GM18873 (cell line): Measurements from ENCODE around the gene AQP10.
"Not testable (repeated sequence)": the region's sequence is repeated elsewhere in the genome, so short reads cannot be mapped to it uniquely, and the experiment has no call there.

Experiments
- ATAC-seq: cut with Tn5 transposase; IDR thresholded peaks from one replicate; pipeline ENCODE4 v1.9.1; 2021; ENCODE audit warnings: mild to moderate bottlenecking, moderate library complexity, moderate number of reproducible peaks; ENCODE audit not compliant: unreplicated experiment, low FRiP score

Gene AQP10

GRCh38 chr1:154321609-154321934 is 679 bp downstream of the AQP10 start:
- ATAC-seq: not testable (repeated sequence)

GRCh38 chr1:154323493-154323892 is 2.6 kb downstream of the AQP10 start:
- ATAC-seq: no peak

- no peak for ATAC-seq
Measured at GRCh38 chr1:154324241-154324640, 3.3 kb downstream of the AQP10 start.

- ATAC-seq: no peak
Measured at GRCh38 chr1:154324669-154325582, 4.0 kb downstream of the AQP10 start, which contains the start of gene ATP8B2. Gene ATP8B2, plus strand, starts transcription at chr1:154325525. Its CDS starts 2,617 bp downstream, at chr1:154328142.

GRCh38 chr1:154325583-154326545 is 5.0 kb downstream of the AQP10 start:
- no peak for ATAC-seq

GRCh38 chr1:154326546-154327465 is 5.9 kb downstream of the AQP10 start:
- no peak for ATAC-seq

- no peak for ATAC-seq
Measured at GRCh38 chr1:154327466-154328317, 6.8 kb downstream of the AQP10 start.

- ATAC-seq: no peak
Measured at GRCh38 chr1:154328318-154329151, 7.6 kb downstream of the AQP10 start.

GRCh38 chr1:154329152-154329521 is 8.2 kb downstream of the AQP10 start:
- no peak for ATAC-seq

GRCh38 chr1:154329551-154330131 is 8.7 kb downstream of the AQP10 start:
- no peak for ATAC-seq

GRCh38 chr1:154330669-154331068 is 9.8 kb downstream of the AQP10 start:
- no peak for ATAC-seq

GRCh38 chr1:154334079-154335024 is 13.5 kb downstream of the AQP10 start:
- ATAC-seq: no peak

GRCh38 chr1:154335025-154335714 is 14.3 kb downstream of the AQP10 start:
- no peak for ATAC-seq

GRCh38 chr1:154337253-154337894 is 16.5 kb downstream of the AQP10 start:
- ATAC-seq: no peak

GRCh38 chr1:154338875-154339274 is 18.0 kb downstream of the AQP10 start:
- ATAC-seq: no peak

GRCh38 chr1:154341366-154341765 is 20.5 kb downstream of the AQP10 start:
- not testable (repeated sequence) for ATAC-seq
